ENCODE results near the gene FNTB. TPM values are rescaled to one million over a fixed set of nuclear protein-coding genes. Genes with fewer than 3 reads are reported as not detected.

FNTB gene
- total and polyA plus RNA-seq, 2 experiments from 2014 or later: 8.6 to 12.5 TPM

DNA sequence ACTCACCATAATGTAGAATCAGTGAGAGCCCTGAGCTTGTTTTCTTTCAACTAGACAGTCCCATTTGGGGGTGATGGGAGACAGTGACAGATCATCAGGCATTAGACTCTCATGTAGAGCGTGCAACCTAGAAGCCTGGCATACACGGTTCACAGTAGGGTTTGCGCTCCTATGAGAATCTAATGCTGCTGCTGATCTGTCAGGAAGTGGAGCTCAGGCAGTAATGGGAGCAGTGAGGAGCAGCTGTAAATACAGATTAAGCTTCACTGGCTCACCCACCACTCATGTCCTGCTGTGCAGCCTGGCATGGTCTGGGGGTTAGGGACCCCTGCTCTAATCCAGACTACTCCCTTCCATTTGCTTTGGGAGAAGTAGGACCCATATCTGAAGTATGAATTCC lies 55.6 kb downstream of the FNTB start:
- Mint-ChIP-seq H3K36me3 (ENCODE audit: low read depth) (peaks cover 15% of the 10 kb centered on the region; the same call in 2 of the 3 replicates), H3K4me1 (peaks cover 2% of the 10 kb centered on the region; the same call in 2 of the 3 replicates), H3K9me3 (no peaks in the 10 kb centered on the region), H3K27me3 (ENCODE audit: insufficient read depth, low read depth, poor library complexity) (peaks cover 1% of the 10 kb centered on the region), H3K4me3 (no peak overlapping the region), H3K27ac (no peak overlapping the region)
- no peaks in the 10 kb centered on the region for H3K36me3 ChIP-seq (ENCODE audit: insufficient read depth)
- no peak overlapping the region for H3K4me3 ChIP-seq
- H3K4me2 ChIP-seq: no peak overlapping the region
- TF ChIP-seq, protein P1, sequence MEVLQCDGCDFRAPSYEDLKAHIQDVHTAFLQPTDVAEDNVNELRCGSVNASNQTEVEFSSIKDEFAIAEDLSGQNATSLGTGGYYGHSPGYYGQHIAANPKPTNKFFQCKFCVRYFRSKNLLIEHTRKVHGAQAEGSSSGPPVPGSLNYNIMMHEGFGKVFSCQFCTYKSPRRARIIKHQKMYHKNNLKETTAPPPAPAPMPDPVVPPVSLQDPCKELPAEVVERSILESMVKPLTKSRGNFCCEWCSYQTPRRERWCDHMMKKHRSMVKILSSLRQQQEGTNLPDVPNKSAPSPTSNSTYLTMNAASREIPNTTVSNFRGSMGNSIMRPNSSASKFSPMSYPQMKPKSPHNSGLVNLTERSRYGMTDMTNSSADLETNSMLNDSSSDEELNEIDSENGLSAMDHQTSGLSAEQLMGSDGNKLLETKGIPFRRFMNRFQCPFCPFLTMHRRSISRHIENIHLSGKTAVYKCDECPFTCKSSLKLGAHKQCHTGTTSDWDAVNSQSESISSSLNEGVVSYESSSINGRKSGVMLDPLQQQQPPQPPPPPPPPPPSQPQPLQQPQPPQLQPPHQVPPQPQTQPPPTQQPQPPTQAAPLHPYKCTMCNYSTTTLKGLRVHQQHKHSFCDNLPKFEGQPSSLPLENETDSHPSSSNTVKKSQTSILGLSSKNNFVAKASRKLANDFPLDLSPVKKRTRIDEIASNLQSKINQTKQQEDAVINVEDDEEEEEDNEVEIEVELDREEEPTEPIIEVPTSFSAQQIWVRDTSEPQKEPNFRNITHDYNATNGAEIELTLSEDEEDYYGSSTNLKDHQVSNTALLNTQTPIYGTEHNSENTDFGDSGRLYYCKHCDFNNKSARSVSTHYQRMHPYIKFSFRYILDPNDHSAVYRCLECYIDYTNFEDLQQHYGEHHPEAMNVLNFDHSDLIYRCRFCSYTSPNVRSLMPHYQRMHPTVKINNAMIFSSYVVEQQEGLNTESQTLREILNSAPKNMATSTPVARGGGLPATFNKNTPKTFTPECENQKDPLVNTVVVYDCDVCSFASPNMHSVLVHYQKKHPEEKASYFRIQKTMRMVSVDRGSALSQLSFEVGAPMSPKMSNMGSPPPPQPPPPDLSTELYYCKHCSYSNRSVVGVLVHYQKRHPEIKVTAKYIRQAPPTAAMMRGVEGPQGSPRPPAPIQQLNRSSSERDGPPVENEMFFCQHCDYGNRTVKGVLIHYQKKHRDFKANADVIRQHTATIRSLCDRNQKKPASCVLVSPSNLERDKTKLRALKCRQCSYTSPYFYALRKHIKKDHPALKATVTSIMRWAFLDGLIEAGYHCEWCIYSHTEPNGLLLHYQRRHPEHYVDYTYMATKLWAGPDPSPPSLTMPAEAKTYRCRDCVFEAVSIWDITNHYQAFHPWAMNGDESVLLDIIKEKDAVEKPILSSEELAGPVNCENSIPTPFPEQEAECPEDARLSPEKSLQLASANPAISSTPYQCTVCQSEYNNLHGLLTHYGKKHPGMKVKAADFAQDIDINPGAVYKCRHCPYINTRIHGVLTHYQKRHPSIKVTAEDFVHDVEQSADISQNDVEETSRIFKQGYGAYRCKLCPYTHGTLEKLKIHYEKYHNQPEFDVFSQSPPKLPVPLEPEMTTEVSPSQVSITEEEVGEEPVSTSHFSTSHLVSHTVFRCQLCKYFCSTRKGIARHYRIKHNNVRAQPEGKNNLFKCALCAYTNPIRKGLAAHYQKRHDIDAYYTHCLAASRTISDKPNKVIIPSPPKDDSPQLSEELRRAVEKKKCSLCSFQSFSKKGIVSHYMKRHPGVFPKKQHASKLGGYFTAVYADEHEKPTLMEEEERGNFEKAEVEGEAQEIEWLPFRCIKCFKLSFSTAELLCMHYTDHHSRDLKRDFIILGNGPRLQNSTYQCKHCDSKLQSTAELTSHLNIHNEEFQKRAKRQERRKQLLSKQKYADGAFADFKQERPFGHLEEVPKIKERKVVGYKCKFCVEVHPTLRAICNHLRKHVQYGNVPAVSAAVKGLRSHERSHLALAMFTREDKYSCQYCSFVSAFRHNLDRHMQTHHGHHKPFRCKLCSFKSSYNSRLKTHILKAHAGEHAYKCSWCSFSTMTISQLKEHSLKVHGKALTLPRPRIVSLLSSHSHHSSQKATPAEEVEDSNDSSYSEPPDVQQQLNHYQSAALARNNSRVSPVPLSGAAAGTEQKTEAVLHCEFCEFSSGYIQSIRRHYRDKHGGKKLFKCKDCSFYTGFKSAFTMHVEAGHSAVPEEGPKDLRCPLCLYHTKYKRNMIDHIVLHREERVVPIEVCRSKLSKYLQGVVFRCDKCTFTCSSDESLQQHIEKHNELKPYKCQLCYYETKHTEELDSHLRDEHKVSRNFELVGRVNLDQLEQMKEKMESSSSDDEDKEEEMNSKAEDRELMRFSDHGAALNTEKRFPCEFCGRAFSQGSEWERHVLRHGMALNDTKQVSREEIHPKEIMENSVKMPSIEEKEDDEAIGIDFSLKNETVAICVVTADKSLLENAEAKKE (CRISPR knock-in tag; IDR thresholded peaks at IDR 0.05): no peak
- TF ChIP-seq, protein P2, sequence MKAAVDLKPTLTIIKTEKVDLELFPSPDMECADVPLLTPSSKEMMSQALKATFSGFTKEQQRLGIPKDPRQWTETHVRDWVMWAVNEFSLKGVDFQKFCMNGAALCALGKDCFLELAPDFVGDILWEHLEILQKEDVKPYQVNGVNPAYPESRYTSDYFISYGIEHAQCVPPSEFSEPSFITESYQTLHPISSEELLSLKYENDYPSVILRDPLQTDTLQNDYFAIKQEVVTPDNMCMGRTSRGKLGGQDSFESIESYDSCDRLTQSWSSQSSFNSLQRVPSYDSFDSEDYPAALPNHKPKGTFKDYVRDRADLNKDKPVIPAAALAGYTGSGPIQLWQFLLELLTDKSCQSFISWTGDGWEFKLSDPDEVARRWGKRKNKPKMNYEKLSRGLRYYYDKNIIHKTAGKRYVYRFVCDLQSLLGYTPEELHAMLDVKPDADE (IDR thresholded peaks at IDR 0.05): no peak
- no peak overlapping the region for H2AFZ ChIP-seq
- no peaks in the 10 kb centered on the region for H3K79me2 ChIP-seq (replicated peaks; ENCODE audit: insufficient read depth)
- H3K27ac ChIP-seq (ENCODE audit: low read depth): no peak overlapping the region
- H4K20me1 ChIP-seq (replicated peaks; ENCODE audit: insufficient read depth): 0 out of 2 replicates have a peak, but pooled peaks cover 5% of the 10 kb centered on the region
- H3K4me1 ChIP-seq (ENCODE audit: insufficient read depth): peaks cover 3% of the 10 kb centered on the region; the same call in 1 of the 2 replicates
- no peaks in the 10 kb centered on the region for H3F3A ChIP-seq (replicated peaks; ENCODE audit: low read depth)
- DNase-seq (ENCODE audit: low spot score): no peak
- no peaks in the 10 kb centered on the region for H3K27me3 ChIP-seq (ENCODE audit: insufficient read depth)
- no peaks in the 10 kb centered on the region for H3K9me2 ChIP-seq (ENCODE audit: insufficient read depth)
- ATAC-seq: no peak

DNA sequence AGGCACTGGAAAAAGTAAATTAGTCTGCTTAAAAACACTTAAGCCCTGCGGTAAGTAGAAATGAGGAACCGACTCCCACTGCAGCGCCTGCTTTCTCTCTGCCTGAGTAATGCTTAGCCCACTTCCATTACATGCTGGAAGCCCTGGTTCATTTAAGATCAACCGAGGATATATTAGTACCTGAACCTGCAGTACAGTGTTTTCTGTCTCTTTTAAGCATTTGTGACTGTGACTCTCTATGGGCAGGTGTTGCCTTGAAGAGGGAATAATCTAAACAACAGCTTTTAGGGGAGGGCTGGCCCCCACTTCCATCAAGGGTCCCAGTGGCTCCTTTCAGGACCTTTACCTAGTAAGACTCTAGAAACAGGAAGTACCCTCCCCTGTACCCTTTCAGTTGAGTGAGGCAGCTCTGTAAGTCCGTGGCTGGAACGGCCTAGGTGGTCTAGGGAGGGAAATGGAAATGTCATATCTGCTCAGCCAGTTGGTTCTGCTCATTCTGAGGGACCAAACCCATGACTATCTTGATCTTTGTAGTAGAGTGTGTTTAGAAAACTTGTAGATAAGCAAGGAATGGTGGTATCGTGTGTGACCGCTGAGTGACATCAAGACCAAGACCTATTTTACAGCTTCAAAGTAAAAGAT lies 56.2 kb downstream of the FNTB start:
- Histone ChIP-seq H4K20me1 (replicated peaks; ENCODE audit: insufficient read depth) (0 out of 2 replicates have a peak, but pooled peaks cover 6% of the 10 kb centered on the region), H3K9me2 (ENCODE audit: insufficient read depth) (no peaks in the 10 kb centered on the region), H3K79me2 (replicated peaks; ENCODE audit: insufficient read depth) (no peaks in the 10 kb centered on the region), H3K4me2 (no peak overlapping the region), H3K36me3 (ENCODE audit: insufficient read depth) (no peaks in the 10 kb centered on the region), H2AFZ (no peak overlapping the region), H3K27ac (ENCODE audit: low read depth) (0 out of 2 replicates have a peak overlapping the region, but pooled peaks have one; percentile 9), H3K4me1 (ENCODE audit: insufficient read depth) (peaks cover 8% of the 10 kb centered on the region; the same call in 1 of the 2 replicates), H3F3A (replicated peaks; ENCODE audit: low read depth) (no peaks in the 10 kb centered on the region), H3K27me3 (ENCODE audit: insufficient read depth) (no peaks in the 10 kb centered on the region), H3K4me3 (no peak overlapping the region)
- DNase-seq (ENCODE audit: low spot score) (no peak), ATAC-seq (no peak)
- Mint-ChIP-seq H3K27me3 (ENCODE audit: insufficient read depth, low read depth, poor library complexity) (peaks cover 1% of the 10 kb centered on the region), H3K27ac (no peak overlapping the region), H3K36me3 (ENCODE audit: low read depth) (peaks cover 17% of the 10 kb centered on the region; the same call in 2 of the 3 replicates), H3K4me1 (peaks cover 6% of the 10 kb centered on the region; the same call in 2 of the 3 replicates), H3K4me3 (no peak overlapping the region), H3K9me3 (no peaks in the 10 kb centered on the region)
- TF ChIP-seq ZNF114 (CRISPR knock-in tag; IDR thresholded peaks at IDR 0.05) (no peak), NANOG (IDR thresholded peaks at IDR 0.05; ENCODE audit: borderline replicate concordance) (no peak), EZH2phosphoT487 (IDR thresholded peaks at IDR 0.05; ENCODE audit: unreplicated experiment) (no peak), CREB1 (CRISPR knock-in tag; IDR thresholded peaks at IDR 0.05; ENCODE audit: low read depth) (no peak)
- TF ChIP-seq, protein P3, sequence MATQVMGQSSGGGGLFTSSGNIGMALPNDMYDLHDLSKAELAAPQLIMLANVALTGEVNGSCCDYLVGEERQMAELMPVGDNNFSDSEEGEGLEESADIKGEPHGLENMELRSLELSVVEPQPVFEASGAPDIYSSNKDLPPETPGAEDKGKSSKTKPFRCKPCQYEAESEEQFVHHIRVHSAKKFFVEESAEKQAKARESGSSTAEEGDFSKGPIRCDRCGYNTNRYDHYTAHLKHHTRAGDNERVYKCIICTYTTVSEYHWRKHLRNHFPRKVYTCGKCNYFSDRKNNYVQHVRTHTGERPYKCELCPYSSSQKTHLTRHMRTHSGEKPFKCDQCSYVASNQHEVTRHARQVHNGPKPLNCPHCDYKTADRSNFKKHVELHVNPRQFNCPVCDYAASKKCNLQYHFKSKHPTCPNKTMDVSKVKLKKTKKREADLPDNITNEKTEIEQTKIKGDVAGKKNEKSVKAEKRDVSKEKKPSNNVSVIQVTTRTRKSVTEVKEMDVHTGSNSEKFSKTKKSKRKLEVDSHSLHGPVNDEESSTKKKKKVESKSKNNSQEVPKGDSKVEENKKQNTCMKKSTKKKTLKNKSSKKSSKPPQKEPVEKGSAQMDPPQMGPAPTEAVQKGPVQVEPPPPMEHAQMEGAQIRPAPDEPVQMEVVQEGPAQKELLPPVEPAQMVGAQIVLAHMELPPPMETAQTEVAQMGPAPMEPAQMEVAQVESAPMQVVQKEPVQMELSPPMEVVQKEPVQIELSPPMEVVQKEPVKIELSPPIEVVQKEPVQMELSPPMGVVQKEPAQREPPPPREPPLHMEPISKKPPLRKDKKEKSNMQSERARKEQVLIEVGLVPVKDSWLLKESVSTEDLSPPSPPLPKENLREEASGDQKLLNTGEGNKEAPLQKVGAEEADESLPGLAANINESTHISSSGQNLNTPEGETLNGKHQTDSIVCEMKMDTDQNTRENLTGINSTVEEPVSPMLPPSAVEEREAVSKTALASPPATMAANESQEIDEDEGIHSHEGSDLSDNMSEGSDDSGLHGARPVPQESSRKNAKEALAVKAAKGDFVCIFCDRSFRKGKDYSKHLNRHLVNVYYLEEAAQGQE (IDR thresholded peaks at IDR 0.05; ENCODE audit: unreplicated experiment): no peak
- TF ChIP-seq, protein P4, sequence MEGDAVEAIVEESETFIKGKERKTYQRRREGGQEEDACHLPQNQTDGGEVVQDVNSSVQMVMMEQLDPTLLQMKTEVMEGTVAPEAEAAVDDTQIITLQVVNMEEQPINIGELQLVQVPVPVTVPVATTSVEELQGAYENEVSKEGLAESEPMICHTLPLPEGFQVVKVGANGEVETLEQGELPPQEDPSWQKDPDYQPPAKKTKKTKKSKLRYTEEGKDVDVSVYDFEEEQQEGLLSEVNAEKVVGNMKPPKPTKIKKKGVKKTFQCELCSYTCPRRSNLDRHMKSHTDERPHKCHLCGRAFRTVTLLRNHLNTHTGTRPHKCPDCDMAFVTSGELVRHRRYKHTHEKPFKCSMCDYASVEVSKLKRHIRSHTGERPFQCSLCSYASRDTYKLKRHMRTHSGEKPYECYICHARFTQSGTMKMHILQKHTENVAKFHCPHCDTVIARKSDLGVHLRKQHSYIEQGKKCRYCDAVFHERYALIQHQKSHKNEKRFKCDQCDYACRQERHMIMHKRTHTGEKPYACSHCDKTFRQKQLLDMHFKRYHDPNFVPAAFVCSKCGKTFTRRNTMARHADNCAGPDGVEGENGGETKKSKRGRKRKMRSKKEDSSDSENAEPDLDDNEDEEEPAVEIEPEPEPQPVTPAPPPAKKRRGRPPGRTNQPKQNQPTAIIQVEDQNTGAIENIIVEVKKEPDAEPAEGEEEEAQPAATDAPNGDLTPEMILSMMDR (conservative IDR thresholded peaks at IDR 0.05; ENCODE audit: low read depth in 2 of 2): no peak

Data from GM23338 (cell line).